NCI-H748 (cell line): Measurements from ENCODE around the gene PIPOX.

ENCODE experiments used
- DNase-seq: peaks from one replicate; lab custom pipeline; 2025; ENCODE audit not compliant: unreplicated experiment; lab: John Stamatoyannopoulos, UW

PIPOX gene

DNA sequence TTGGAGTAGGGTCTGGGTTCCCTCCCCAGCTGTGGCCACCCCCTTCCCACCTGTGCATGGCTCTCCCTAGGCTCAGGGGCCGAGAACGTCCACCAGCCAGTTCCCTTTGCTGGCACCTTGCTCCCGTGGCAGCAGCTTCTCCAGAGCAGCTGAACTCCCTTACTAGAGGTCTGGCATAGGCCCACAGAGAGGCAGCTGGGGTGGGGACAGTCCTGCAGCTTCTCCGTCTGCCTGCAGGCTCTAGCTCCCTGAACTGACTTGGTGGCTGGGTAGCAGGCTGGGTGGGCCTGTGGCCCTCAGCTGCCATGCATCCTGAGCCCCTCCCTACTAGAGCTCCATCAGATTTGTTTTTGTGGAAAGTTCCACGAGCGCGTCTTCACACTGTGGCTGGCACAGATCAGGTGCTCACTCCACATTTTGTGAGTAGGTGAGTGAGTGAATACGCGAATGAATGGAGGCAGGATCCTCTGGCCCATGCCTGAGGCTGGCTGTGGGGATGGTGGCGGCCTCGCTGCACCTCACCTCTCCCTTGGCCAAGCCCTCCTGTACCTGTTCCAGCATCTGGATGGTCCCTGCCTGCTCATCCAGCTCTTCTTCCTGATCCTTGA lies 51.3 kb downstream of the PIPOX start:
- DNase-seq = no peak

DNA sequence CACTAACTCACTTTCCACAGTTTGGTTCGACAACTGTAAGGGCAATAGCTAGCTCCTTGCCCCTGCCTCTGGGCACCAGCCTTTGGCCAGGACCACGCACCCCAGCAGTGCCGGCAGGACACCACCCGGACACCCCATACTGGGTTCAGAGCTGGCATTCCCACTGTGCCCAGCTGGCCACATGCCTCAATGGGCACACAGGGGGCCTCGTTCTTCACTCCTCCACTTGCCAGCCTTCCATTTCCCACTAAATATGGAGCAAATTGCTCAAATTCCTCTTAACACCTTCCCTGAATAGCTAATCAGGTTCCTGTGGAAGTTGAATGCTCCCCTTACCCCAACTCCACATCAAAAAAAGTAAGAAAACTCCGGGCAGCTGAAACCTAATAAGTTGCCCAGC lies 52.5 kb downstream of the PIPOX start:
- DNase-seq = no peak

DNA sequence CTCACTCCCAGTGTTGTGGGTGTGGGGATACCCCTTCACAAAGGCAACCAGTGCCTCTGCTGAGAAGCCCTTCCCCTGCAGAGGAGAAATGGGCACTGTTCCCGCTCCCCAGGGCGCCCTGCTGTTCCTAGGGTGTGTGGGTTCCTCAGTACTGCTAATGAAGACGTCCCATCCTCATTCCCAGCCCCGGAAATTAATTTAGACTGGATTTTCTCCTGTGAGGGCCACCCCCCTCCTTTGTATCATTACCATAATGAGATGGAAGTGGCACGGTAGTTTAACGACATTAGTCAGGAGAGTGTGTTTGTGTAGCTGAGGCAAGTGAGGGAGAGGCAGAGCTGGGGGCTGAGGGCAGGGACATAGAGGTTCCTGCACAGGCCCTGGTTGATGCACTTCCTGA lies 53.2 kb downstream of the PIPOX start:
- DNase-seq = no peak

DNA sequence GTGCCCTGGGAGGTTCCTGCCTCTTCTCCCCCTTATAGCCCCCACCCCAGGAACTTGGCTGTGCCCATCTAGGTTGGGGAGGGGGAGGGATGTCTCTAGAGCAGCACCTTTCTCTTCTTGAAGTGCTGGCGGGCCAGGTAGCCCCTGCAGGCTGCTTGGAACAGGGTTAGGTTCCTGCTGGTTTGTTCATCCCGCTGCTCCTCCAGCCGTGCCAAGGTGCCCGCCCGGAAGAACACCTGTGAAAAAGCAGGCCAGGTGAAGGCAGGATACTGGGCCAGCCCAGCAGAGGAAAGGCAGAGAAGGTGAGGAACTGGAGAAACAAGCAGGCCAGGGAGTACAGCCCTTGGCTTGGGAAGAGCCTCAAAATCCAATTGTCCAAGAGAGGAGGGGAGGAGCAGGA lies 56.6 kb downstream of the PIPOX start:
- DNase-seq = no peak

DNA sequence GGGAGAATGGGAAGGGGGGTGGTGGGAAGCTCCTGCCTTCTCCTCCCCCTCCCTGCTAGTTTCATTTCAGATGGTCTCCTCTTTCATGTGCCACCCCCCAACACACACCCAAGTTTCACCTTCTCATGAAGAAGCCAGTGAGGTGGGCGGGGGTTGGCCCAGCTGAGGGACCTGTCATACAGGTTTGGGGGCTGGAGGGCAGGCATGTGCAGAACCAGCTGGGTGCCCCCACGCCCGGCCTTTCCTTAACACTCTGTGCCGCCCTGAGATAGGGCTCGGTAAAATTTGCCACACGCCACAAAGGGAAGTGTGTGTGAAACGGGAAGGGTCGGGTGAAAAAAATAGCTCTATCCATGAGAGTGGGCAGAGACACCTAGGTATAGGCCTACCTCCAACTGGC lies 57.4 kb downstream of the PIPOX start:
- DNase-seq = no peak

DNA sequence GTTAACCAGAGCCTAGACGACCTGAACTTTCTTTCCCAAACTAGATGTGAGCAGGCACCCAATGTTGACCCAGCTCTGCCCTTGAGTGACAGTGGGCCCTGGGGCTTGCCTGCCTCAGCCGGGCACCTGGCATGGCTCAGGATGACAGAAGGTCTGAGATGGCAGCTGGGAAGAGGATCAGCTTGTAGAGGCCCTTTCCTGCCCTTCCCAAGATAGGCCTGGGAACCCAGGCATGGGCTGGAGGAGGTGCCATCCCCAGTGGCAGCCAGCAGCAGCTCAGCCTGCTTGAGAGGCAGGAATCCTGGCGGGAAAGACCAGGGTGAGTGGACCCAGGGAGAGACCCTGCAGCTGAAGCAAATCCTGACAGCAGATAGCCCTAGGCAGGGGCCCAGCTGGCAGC lies 59.1 kb downstream of the PIPOX start:
- DNase-seq = no peak

DNA sequence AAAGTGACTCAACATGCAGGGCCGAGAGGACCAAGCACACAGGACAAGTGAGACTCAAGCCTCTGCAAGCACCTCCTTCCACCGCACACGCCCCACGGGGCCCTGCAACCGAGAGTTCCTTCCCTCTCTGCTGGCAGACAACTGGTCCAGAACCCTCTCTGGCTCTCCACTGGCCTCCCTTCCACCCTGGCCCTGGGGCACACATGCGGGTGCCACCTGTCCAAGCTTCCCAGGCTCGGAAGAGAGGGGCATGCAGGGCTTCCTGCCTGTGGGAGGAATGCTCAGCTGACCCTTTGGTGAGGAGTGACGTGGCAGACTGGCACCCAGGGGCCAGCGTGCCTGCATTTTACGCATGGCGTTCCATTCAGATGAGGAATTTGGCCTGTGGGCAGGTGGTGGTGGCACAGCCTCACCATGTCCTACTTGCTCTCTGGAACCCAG lies 59.8 kb downstream of the PIPOX start:
- DNase-seq = no peak

DNA sequence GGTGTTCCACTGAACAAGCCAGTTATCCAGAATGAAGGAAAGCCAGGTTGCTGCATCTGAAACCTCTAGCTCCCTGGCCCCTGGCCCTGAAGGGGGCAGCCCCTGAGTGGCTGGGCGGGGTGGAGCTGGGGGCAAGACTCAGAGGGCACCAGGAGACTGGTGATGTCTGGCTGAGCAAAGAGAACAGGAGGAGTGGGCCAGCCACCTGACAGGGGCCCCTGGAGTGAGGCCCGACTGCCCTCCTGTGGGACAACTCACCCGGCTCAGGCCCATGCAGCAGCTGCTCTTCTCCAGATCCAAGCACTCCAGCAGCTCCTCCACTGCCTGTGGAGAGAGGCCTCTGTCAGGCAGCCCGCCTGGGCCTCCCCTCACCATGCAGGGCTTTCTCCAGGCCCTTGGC lies 60.4 kb downstream of the PIPOX start:
- no peak for DNase-seq
